K562 (cell line): ENCODE measurements around the gene TCEAL6.

Experiments
- BRCA1 ChIP-seq, 2 experiments: fragments of 450-650 bp in 1 of 2; sonication (generic) in 1 of 2; formaldehyde crosslinking in 1 of 2; IDR thresholded peaks; 2 replicates each; pipeline versions ENCODE4 v1.5.0 to v1.6.1; 2017 to 2020; ENCODE audit warnings: mild to moderate bottlenecking in 1 of 2, missing genetic modification reagents in 1 of 2
- CTCF ChIP-seq, 3 experiments: IDR thresholded peaks in 2 of 3; conservative IDR thresholded peaks in 1 of 3; 2 replicates each; pipeline ENCODE4 v1.5.1; 2011 to 2012; ENCODE audit warnings: low read length in 3 of 3, mild to moderate bottlenecking in 3 of 3, control low read depth in 2 of 3, improper control_type of control experiment in 1 of 3, inconsistent platforms in 1 of 3, low read depth in 1 of 3, mixed read lengths in 1 of 3, moderate library complexity in 1 of 3; ENCODE audit not compliant: insufficient read depth in 2 of 3
- DEAF1 ChIP-seq: fragments of 450-650 bp; formaldehyde crosslinking; IDR thresholded peaks from 2 replicates; pipeline ENCODE4 v1.4.0; 2020; ENCODE audit warnings: mild to moderate bottlenecking, moderate library complexity
- E2F6 ChIP-seq, 2 experiments: IDR thresholded peaks; 2 replicates each; pipeline ENCODE4 v1.6.1; 2011; ENCODE audit warnings: borderline replicate concordance in 1 of 2, control low read depth in 1 of 2, low read depth in 1 of 2, low read length in 1 of 2, mild to moderate bottlenecking in 1 of 2, mixed read lengths in 1 of 2, moderate library complexity in 1 of 2; ENCODE audit not compliant: insufficient read depth in 1 of 2, insufficient read length in 1 of 2, poor library complexity in 1 of 2, severe bottlenecking in 1 of 2; ENCODE audit errors: extremely low read depth in 1 of 2
- ELF2 ChIP-seq: fragments of 250-450 bp; sonication (Bioruptor Pico); IDR thresholded peaks from 2 replicates; pipeline ENCODE4 v1.5.0; 2021; ENCODE audit warnings: mild to moderate bottlenecking
- GATA2 ChIP-seq: sonication (generic); formaldehyde crosslinking; IDR thresholded peaks from 2 replicates; pipeline ENCODE4 v1.4.0; 2020; ENCODE audit warnings: mild to moderate bottlenecking, missing genetic modification reagents
- HCFC1 ChIP-seq: IDR thresholded peaks from 2 replicates; pipeline ENCODE4 v1.6.1; 2012; ENCODE audit warnings: low read depth, low read length, improper control_type of control experiment
- HMGXB4 ChIP-seq: sonication (generic); formaldehyde crosslinking; IDR thresholded peaks from 2 replicates; pipeline ENCODE4 v1.8.1; 2023; ENCODE audit warnings: mild to moderate bottlenecking, missing genetic modification reagents
- POLR2A ChIP-seq: fragments of 450-650 bp; conservative IDR thresholded peaks from 2 replicates; pipeline ENCODE4 v1.6.1; 2016
- POLR2AphosphoS5 ChIP-seq: IDR thresholded peaks from 2 replicates; pipeline ENCODE4 v1.6.1; 2011; ENCODE audit warnings: mild to moderate bottlenecking, low read depth, low read length, moderate library complexity; ENCODE audit not compliant: control insufficient read depth, insufficient read depth
- SIX5 ChIP-seq, 2 experiments: IDR thresholded peaks; 2 replicates each; pipeline ENCODE4 v1.6.1; 2011; ENCODE audit warnings: low read length in 2 of 2, borderline replicate concordance in 1 of 2, low read depth in 1 of 2, mild to moderate bottlenecking in 1 of 2, moderate library complexity in 1 of 2; ENCODE audit not compliant: insufficient read depth in 1 of 2
- ZNF518B ChIP-seq: fragments of 250-450 bp; sonication (Bioruptor Pico); IDR thresholded peaks from 2 replicates; pipeline ENCODE4 v1.5.0; 2021; ENCODE audit warnings: mild to moderate bottlenecking, moderate library complexity
- ZSCAN29 ChIP-seq: fragments of 450-650 bp; IDR thresholded peaks from 2 replicates; pipeline ENCODE4 v1.6.1; 2017
- TF ChIP-seq, protein P1 (sequence below): sonication (generic); formaldehyde crosslinking; IDR thresholded peaks from 2 replicates; pipeline ENCODE4 v1.8.0; 2022; ENCODE audit warnings: missing genetic modification reagents, mild to moderate bottlenecking, moderate library complexity, borderline replicate concordance

DNA sequence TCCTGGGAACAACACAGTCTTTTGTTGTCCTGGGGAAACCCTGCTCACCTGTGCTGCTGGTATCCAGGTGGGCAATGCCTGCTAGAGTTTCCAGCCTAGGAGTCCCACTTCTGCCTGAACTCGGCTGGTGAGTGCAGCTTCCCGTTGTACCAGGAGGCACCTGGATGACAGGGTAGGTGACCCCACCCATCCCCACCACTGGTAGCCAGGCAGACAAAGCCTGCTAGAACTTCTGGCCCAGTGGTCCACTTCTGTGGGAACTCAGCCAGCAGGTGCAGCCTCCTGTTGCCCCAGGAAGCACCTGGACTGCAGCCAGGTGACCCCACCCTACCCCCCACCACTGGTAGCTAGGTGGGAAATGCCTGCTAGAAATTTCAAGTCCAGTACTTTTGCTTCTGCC lies 26.5 kb downstream of the TCEAL6 start:
- TF ChIP-seq GATA2 (no peak), ZSCAN29 (no peak), POLR2AphosphoS5 (no peak), HMGXB4 (CRISPR knock-in tag) (no peak), ELF2 (CRISPR knock-in tag) (no peak), POLR2A (no peak), E2F6 (IDR thresholded peaks at IDR 0.05; ENCODE audit: borderline replicate concordance in 1 of 2, extremely low read depth in 1 of 2, insufficient read depth in 1 of 2, insufficient read length in 1 of 2, low read depth in 1 of 2, low read length in 1 of 2, poor library complexity in 1 of 2, severe bottlenecking in 1 of 2) (no peak), CTCF (IDR thresholded peaks at IDR 0.05 in 2 of 3, conservative IDR thresholded peaks at IDR 0.05 in 1 of 3; ENCODE audit: insufficient read depth in 2 of 3, low read depth in 1 of 3, low read length in 3 of 3) (no peak), SIX5 (IDR thresholded peaks at IDR 0.05; ENCODE audit: borderline replicate concordance in 1 of 2, insufficient read depth in 1 of 2, low read depth in 1 of 2, low read length in 2 of 2) (no peak), BRCA1 (IDR thresholded peaks at IDR 0.05) (no peak), BRCA1 (CRISPR knock-in tag; IDR thresholded peaks at IDR 0.05) (no peak), ZNF518B (CRISPR knock-in tag) (no peak), DEAF1 (no peak), HCFC1 (no peak)
- TF ChIP-seq, protein P1, sequence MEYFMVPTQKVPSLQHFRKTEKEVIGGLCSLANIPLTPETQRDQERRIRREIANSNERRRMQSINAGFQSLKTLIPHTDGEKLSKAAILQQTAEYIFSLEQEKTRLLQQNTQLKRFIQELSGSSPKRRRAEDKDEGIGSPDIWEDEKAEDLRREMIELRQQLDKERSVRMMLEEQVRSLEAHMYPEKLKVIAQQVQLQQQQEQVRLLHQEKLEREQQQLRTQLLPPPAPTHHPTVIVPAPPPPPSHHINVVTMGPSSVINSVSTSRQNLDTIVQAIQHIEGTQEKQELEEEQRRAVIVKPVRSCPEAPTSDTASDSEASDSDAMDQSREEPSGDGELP (CRISPR knock-in tag) = no peak
